GM10266 (cell line): Measurements from ENCODE around the gene WWP2.
"Not testable (repeated sequence)": the region's sequence is repeated elsewhere in the genome, so short reads cannot be mapped to it uniquely, and the experiment has no call there.

Experiments
- DNase-seq: peaks from one replicate; pipeline ENCODE4 v3.0.0; 2012; ENCODE audit errors: extremely low spot score
- CTCF ChIP-seq: IDR thresholded peaks from 2 replicates; pipeline ENCODE4 v1.5.1; 2012; ENCODE audit warnings: mild to moderate bottlenecking, low read depth; ENCODE audit not compliant: control insufficient read depth, insufficient read depth; ENCODE audit errors: missing control alignments

Gene WWP2

GRCh38 chr16:69798466-69798865 is 36.3 kb downstream of the WWP2 start:
- no peak for TF ChIP-seq CTCF
- DNase-seq: no peak

GRCh38 chr16:69799611-69800031 is 37.5 kb downstream of the WWP2 start:
- DNase-seq: no peak
- no peak for TF ChIP-seq CTCF

- DNase-seq: no peak
- no peak for TF ChIP-seq CTCF
Observed at GRCh38 chr16:69804297-69804696, 42.2 kb downstream of the WWP2 start.

GRCh38 chr16:69806776-69807175 is 44.6 kb downstream of the WWP2 start:
- not testable (repeated sequence) for DNase-seq

GRCh38 chr16:69812688-69813014 is 50.5 kb downstream of the WWP2 start:
- no peak for DNase-seq

GRCh38 chr16:69814078-69814477 is 51.9 kb downstream of the WWP2 start:
- no peak for DNase-seq
- no peak for TF ChIP-seq CTCF

More at GRCh38 chr16:69812688-69813014, 50.5 kb downstream of the WWP2 start:
- no peak for TF ChIP-seq CTCF

- no peak for TF ChIP-seq CTCF
- DNase-seq: no peak
Observed at GRCh38 chr16:69814561-69814960, 52.4 kb downstream of the WWP2 start.

- DNase-seq: not testable (repeated sequence)
Observed at GRCh38 chr16:69815216-69815883, 53.2 kb downstream of the WWP2 start.
